Panc1 (cell line): ENCODE data around the gene NFIC. TPM values are rescaled to one million over a fixed set of nuclear protein-coding genes. Genes with fewer than 3 reads are reported as not detected.

ENCODE experiments used
- ATAC-seq: fragments of 200-7000 bp; cut with Tn5 transposase; 2 replicates; pipeline ENCODE4 v1.9.1; 2020; ENCODE audit warnings: mild to moderate bottlenecking, moderate library complexity
- BruUV-seq: library from RNA; stranded (reverse); fragments of 400-500 nt; replicated peaks from 2 replicates; lab custom pipeline; 2021; lab: Mats Ljungman, UMichigan
- CTCF ChIA-PET: fragments of 300-600 bp; sonication (Branson Sonifier 250); formaldehyde crosslinking; loops from one replicate; lab custom pipeline; 2022; ENCODE audit warnings: antibody characterized with exemption; lab: Charles Lee
- POLR2A ChIA-PET: fragments of 300-600 bp; sonication (Branson Sonifier 250); formaldehyde crosslinking; loops from one replicate; lab custom pipeline; 2022; ENCODE audit warnings: antibody characterized with exemption; lab: Charles Lee
- DNase-seq: peaks from one replicate; pipeline ENCODE4 v3.0.0-alpha.2; 2010; ENCODE audit warnings: low read depth, low spot score
- H3K27ac ChIP-seq: 2 replicates; pipeline ENCODE4 v1.5.1; 2011; ENCODE audit warnings: mild to moderate bottlenecking, low read length, inconsistent platforms
- H3K27me3 ChIP-seq: fragments of 200-500 bp; sonication (Bioruptor generic); 2 replicates; pipeline ENCODE4 v1.6.0; 2014; ENCODE audit warnings: low read length, inconsistent platforms; ENCODE audit not compliant: control insufficient read depth, insufficient read depth
- H3K36me3 ChIP-seq: fragments of 200-500 bp; sonication (Bioruptor generic); 2 replicates; pipeline ENCODE4 v1.5.1; 2014; ENCODE audit warnings: inconsistent platforms, mild to moderate bottlenecking, low read length, moderate library complexity; ENCODE audit not compliant: control insufficient read depth, insufficient read depth
- H3K4me1 ChIP-seq: 2 replicates; pipeline ENCODE4 v1.5.1; 2011; ENCODE audit warnings: inconsistent platforms, mild to moderate bottlenecking, low read length, moderate library complexity; ENCODE audit not compliant: control insufficient read depth, insufficient read depth
- H3K4me3 ChIP-seq, 2 experiments: 2 replicates each; pipeline ENCODE4 v1.5.1; 2011 to 2012; ENCODE audit warnings: low read depth in 2 of 2, low read length in 2 of 2, mild to moderate bottlenecking in 2 of 2, inconsistent platforms in 1 of 2, moderate library complexity in 1 of 2
- H3K9me3 ChIP-seq: fragments of 200-500 bp; sonication (Bioruptor generic); 2 replicates; pipeline ENCODE4 v1.5.1; 2014; ENCODE audit warnings: low read depth, mild to moderate bottlenecking, inconsistent platforms, low read length, moderate library complexity; ENCODE audit not compliant: control insufficient read depth, insufficient read depth
- POLR2AphosphoS5 ChIP-seq: IDR thresholded peaks from 2 replicates; pipeline ENCODE4 v1.6.1; 2012; ENCODE audit warnings: mild to moderate bottlenecking, low read depth, low read length, moderate library complexity
- REST ChIP-seq, 2 experiments: IDR thresholded peaks; 2 replicates each; pipeline ENCODE4 v1.6.1; 2011 to 2012; ENCODE audit warnings: low read depth in 2 of 2, control low read depth in 1 of 2, low read length in 1 of 2, mild to moderate bottlenecking in 1 of 2, moderate library complexity in 1 of 2; ENCODE audit not compliant: insufficient read depth in 1 of 2
- SIN3A ChIP-seq: IDR thresholded peaks from 2 replicates; pipeline ENCODE4 v1.6.1; 2012; ENCODE audit warnings: low read depth, mild to moderate bottlenecking, low read length, moderate library complexity, borderline replicate concordance; ENCODE audit not compliant: insufficient read depth
- TCF7L2 ChIP-seq: IDR thresholded peaks from 2 replicates; pipeline ENCODE4 v1.6.1; 2011; ENCODE audit warnings: mild to moderate bottlenecking, low read depth, low read length, inconsistent platforms
- in situ Hi-C: cut with HindIII; loops from 2 replicates; pipeline ENCODE4 v1.10.0; 2016; ENCODE audit warnings: low sequenced_read_pairs, low pct_unique_long_range_greater_than_20kb
- intact Hi-C: fragments of 100-400 bp; cut with micrococcal nuclease; formaldehyde crosslinking; loops from one replicate; pipeline ENCODE4 v1.10.0; 2022; ENCODE audit not compliant: unreplicated experiment
- total RNA-seq: library from RNA; stranded (reverse); gene quantifications from one replicate; pipeline ENCODE4 v1.2.1, GENCODE V29; 2021; ENCODE audit not compliant: unreplicated experiment
- TF ChIP-seq, protein P1 (sequence below): fragments of 450-650 bp; IDR thresholded peaks from 2 replicates; pipeline ENCODE4 v1.5.1; 2017; ENCODE audit warnings: mild to moderate bottlenecking

NFIC gene
- total RNA-seq, 1 experiment from 2014 or later: 120 TPM

DNA sequence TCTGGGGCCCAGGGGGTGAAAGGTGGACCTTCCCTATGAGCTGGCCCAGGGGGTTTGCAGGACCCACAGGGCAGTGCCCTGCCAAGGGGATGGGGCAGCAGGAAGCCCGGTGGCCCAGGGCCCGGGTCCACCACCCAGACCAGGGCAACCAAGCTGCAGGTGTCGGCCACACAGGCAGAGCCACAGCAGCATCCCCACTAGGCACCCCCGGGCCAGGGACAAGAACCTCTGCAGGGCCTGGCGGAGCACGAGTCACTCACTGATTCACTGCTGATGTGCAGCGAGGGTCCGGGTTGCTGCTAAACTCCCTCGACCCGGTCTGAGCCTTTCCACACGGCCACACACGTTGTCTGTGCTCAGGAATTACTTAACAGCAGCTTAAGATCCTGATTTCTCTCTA is 148.5 kb downstream of the NFIC start:
- Histone ChIP-seq H3K4me1 (no peaks in the 10 kb centered on the region; the same call in none of the 2 replicates), H3K9me3 (no peaks in the 10 kb centered on the region), H3K27me3 (no peaks in the 10 kb centered on the region), H3K36me3 (no peaks in the 10 kb centered on the region), H3K4me3 (no peak overlapping the region), H3K27ac (no peak overlapping the region)
- ChIA-PET CTCF (no interaction called here), POLR2A (no interaction called here)
- TF ChIP-seq TCF7L2 (no peak), SIN3A (no peak), REST (IDR thresholded peaks at IDR 0.05; ENCODE audit: insufficient read depth in 1 of 2, low read depth in 2 of 2, low read length in 1 of 2) (no peak), POLR2AphosphoS5 (no peak)
- TF ChIP-seq, protein P1, sequence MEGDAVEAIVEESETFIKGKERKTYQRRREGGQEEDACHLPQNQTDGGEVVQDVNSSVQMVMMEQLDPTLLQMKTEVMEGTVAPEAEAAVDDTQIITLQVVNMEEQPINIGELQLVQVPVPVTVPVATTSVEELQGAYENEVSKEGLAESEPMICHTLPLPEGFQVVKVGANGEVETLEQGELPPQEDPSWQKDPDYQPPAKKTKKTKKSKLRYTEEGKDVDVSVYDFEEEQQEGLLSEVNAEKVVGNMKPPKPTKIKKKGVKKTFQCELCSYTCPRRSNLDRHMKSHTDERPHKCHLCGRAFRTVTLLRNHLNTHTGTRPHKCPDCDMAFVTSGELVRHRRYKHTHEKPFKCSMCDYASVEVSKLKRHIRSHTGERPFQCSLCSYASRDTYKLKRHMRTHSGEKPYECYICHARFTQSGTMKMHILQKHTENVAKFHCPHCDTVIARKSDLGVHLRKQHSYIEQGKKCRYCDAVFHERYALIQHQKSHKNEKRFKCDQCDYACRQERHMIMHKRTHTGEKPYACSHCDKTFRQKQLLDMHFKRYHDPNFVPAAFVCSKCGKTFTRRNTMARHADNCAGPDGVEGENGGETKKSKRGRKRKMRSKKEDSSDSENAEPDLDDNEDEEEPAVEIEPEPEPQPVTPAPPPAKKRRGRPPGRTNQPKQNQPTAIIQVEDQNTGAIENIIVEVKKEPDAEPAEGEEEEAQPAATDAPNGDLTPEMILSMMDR: no peak
- in situ Hi-C loops: no loop called here
- ATAC-seq (no peak), DNase-seq (no peak)
- intact Hi-C loops: no loop called here
- no TSS peak for BruUV-seq

DNA sequence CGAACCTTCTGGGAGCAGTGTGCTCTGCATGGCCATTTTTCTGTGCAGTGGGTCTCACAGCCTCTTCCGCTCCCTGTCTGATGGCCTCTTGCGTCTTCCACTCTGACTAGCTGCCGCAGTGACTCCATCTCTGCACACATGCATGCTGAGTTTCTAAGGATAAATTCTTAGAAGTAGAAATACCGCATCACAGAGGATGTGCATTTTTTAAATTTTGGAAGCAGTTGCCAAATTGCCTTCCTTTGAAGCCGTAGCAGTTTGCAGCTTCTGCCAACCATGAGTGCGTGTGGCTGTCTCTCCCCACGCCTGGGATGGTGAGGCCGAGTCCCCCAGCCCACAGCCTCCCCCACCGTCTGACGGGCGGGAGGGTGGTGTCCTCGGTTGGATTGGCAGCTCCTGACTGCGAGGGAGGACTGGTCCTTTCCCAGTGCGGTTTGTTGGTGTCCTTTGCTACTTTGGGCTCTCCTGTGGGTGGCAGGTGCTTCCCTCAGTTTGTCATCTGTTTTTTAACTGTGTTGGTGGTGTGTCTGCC is 149.6 kb downstream of the NFIC start:
- TF ChIP-seq, protein P1: no peak
- TF ChIP-seq SIN3A: no peak
- TF ChIP-seq REST (IDR thresholded peaks at IDR 0.05; ENCODE audit: insufficient read depth in 1 of 2, low read depth in 2 of 2, low read length in 1 of 2): no peak
- no peak for TF ChIP-seq POLR2AphosphoS5
- no peak for TF ChIP-seq TCF7L2
- H3K36me3 ChIP-seq: no peaks in the 10 kb centered on the region
- no peaks in the 10 kb centered on the region; the same call in none of the 2 replicates for H3K4me1 ChIP-seq
- ChIA-PET CTCF (no interaction called here), POLR2A (no interaction called here)
- DNase-seq: no peak
- no peak overlapping the region for H3K27ac ChIP-seq
- BruUV-seq: no TSS peak
- in situ Hi-C loops (no loop called here), intact Hi-C loops (no loop called here)
- no peaks in the 10 kb centered on the region for H3K27me3 ChIP-seq
- H3K9me3 ChIP-seq: no peaks in the 10 kb centered on the region
- no peak overlapping the region for H3K4me3 ChIP-seq
- no peak for ATAC-seq
